GM19395 (cell line): ENCODE measurements around the gene SMAD3.

Source experiments
- ATAC-seq: cut with Tn5 transposase; IDR thresholded peaks from one replicate; pipeline ENCODE4 v1.9.1; 2021; ENCODE audit warnings: mild to moderate bottlenecking, moderate library complexity; ENCODE audit not compliant: unreplicated experiment

The SMAD3 gene

DNA sequence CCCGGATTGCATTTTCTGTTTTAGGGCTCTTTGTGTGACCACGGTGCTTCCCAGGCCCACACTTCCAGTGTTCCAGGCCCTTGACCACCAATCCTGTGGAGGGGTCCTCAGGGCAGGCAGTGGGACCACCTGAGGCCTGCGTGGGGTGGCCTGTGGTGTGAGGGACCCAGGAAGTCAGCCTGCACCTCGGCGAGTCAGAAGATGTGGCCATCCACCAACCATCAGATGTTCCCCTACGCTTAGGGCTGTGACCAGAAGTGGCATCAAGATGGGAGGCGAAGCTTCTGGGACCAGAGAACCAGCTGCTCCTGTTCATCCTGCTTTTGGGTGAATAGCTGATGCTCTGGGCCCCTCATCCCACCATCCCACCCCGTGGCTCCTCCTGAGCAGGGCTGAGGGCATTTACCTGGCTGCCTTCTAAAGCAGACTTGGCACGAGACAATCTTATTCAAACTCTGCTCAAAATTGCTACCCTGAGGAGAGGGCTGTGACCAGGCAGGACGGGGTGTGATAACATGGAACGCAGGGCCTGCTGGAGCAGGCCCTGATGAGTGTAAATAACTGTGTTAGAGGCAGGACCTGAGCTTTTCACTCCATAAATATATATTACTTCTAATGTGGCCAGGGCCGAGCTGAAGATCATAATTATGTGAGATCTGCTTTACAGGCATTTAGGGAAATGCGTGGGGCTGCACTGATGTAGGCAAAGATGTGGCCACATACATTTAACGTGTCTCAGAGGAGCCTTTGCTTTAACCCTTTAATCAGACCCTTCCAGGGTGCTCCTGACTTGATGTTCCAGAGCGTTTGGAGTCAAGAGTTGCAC is 28.8 kb downstream of the SMAD3 start:
- no peak for ATAC-seq

DNA sequence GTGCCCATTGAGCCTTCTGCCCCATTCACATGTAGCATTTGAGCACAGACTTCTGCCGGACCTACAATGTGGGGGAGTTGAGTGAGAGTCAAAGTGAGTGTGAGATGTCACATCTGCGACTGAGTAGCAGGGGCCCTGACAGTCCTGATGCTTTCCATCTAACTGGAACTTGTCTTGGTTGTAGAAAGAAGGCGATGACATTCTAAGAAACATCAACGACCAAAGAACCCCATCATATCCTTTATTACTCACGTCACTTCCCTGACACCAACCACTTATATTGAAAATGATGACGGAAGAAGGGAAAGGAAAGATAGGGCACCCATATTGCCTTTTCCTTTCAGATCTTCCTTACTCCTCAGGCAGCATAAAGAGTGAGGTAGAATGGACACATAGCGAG is 30.5 kb downstream of the SMAD3 start:
- ATAC-seq, result no peak

GRCh38 chr15:67096546-67097294 is 31.3 kb downstream of the SMAD3 start:
- ATAC-seq, result no peak

GRCh38 chr15:67097424-67097823 is 32.0 kb downstream of the SMAD3 start:
- ATAC-seq, result no peak

DNA sequence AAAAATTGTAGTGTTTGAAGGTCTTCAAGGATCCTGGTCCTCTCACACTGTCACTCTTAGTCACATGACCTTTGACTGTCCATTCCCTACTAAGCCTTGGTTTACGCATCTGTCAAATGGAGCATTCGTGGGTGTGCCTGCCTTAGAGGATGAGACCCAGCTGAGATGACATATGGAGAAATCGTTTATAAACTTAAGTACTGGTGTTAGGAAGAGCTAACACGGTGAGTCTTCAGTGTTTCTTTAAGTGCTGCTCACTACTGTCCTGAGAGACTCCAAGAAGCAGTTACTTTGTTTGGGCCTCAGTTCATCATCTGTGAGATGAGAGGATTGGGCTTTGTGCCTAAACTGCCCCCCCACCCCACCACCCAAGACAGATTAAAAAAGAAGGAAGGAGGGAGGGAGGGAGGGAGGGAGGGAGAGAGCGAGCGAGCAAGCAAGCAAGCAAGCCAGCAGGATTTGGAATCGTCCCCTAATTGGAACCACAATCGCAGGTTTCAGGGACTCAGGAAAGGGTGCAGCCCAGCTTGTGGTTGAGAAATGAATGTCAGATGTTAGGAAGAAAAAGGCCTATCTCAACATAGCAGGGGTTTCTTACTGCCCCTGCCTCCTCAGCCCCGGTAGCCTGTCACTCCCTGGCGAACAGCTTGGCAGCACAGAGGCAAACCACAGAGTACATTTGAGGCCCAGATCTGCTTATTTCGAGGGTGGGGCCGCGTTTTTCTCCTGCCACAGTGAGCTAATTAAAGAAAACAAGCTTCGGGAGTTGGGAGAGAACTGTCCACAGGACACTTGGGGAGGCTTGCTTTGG is 32.7 kb downstream of the SMAD3 start:
- no peak for ATAC-seq

- no peak for ATAC-seq
Measured at GRCh38 chr15:67098768-67099282, 33.4 kb downstream of the SMAD3 start.

DNA sequence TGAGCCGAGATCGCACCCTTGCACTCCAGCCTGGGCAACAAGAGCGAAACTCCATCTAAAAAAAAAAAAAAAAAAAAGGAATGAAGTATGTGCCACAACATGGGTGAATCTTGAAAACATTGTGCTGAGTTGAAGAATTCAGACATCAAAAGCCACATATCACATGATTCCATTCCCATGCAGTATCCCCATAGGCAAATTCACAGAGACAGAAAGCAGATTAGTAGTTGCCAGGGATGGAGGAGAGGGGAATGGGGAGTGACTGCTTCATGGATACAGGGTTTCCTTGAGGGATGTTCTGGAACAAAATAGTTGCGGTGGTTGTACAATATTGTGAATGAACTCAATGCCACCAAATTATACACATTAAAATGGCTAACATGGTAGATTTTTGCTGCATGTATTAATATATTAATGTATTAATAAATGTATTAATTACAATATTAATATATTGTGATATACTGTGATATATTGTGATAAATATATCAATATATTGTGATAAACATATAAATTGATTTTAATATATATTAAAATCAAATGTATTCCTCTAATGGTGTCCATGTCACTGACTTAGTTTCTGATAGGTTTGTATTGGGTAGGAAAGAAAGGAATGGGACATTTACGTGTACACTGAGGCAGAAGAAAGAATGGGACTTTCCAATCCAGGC is 34.9 kb downstream of the SMAD3 start:
- no peak for ATAC-seq

DNA sequence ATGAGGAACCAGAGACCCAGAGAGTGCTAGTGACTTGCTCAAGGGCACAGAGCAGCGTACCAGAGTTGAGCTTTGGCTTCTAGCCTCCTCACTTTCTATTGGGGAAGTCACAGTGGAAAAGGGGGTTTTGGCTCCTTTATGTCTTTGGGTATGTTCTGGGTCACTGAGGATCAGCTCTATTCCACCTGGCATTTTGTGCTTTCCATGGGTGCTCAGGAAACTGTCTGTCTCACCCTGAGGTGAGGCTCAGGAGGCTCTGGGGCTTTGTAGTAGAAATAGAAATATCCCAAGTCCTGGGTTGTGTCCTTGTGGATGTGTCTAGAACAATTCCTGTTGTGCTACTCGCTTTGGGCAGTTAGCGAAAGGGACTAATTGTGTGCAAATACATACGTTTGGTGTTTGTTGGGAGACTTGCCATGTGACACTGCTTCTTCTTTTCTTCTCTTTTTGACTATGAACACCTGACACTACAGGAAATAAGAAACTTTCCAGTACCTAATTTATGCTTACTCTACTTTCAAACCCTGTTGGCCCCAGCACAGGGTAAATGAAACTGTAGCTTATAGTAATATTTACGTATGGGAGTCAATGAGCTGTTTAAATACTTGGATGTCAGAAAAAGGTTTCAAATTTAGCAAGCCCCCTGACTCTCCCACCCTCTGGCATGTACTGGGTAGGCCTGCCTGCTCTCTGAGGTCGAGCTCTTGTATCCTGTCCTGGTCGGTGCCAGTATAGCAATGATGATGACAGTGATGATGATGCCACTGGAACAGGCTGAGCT is 35.6 kb downstream of the SMAD3 start:
- peak; percentile 68 for ATAC-seq

DNA sequence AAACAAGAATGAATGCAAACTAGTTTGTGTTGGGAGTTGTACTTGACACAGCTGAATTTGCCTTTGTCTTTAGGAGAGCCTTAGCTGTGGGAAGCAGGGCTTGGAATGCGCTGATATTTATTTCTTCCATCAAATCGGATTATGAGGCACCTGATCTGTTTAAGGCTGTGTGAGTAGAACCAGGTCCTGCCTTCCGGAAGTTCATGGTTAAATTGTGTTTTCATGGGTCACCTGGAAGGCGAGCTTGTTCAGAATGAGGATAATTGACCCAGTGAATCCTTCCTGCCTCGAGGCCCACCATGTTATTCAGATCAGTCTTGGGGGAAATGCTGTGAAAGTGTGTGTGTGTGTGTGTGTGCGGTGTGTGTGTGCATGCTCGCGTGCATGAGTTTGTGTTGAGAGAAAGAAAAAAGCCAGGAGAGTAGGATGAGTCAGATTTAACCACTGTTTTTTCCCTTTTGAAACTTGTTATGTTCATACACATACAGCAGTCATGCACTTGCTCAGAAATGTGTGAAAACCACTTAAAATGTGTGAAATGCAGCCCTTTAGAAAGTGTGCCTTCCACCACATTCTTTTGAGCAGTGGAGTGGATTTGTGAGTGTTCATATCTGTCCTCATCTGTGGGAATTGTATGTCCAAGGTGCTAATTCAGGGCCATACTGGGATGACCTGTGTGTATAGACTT is 36.7 kb downstream of the SMAD3 start:
- ATAC-seq, result peak; percentile 46

- no peak for ATAC-seq
Measured at GRCh38 chr15:67102599-67102929, 37.2 kb downstream of the SMAD3 start.

- ATAC-seq, result no peak
Measured at GRCh38 chr15:67103021-67103420, 37.6 kb downstream of the SMAD3 start.

DNA sequence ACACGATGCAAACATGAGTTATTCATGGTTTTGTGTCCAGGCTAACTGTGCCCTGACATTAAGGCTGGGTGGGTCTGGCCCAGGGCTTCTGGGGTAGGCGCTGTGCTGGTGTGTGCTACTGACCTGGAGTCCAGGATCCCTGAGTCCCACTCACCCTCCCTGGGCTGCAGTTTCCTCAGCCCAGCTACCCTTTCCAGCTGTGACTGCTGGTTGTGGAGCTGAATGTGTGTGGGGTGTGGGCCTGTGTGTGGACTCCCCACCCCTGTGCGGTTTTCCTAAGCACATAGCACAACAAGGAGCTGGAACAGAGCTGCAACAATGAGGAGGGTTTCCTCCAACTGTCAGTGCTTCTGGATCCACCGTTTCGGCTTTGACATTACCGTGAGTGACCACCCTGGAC is 38.0 kb downstream of the SMAD3 start:
- ATAC-seq, result no peak

GRCh38 chr15:67103869-67104268 is 38.5 kb downstream of the SMAD3 start:
- ATAC-seq, result no peak

DNA sequence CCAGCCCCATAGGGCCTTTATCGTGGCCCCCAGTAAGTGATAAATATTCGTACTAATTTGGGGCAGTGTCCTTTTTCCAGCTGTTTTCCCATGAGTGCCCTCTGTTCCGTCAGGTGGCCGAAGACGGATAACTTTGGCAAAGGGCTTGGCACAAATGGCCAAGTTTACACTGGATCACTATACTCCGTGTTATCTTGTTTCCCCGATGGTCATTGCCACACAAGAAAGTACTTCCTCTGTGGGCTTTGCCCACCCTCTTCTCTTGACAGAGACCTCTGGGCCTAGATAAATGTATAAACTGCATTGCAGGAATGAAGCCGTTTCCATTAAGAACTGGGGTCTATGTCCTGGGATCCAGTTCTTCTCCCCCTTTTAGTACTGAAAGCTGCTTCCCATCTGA is 39.1 kb downstream of the SMAD3 start:
- ATAC-seq, result no peak

DNA sequence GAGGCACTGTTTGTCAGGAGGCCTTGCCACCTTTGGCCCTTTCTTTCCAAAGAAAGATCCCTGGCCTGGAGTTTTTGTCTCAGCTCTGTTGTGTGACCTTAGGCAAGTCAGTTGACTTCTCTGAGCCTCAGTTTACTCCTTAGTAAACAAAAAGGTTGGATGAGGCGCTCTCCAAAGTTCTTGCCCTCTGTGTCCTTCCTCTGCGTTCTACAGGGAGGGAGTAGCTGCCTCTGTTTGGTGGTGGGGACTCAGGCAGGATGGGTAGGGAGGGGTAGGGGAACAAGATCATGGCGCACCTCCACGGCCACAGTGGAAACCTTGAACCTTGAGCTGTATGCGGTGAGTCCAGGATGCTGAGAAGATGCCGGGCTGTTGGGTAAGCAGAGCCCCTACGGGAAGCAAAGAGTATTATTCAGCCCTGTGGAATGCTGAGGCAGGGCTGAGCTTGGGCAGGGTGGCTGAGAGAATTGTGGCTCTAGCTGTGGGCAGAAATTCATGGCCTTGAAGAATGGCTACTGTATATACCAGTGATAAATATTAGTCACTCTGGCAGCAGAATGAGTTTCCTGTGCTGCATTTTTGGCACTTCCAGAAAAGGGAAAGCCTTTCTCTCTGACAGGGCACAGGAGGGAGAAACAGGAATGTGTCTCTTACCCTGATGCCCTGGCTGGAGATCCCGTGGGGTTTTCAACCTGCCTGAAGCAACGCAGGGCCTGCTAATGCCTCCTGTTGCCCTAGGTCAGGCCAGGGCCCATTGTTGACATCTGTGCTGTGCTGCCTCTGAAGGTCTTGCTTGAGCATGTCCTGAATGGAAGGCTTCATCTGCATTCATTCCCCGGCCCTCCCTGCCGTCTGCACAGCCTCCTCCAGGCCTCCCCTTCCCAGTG is 39.9 kb downstream of the SMAD3 start:
- no peak for ATAC-seq

DNA sequence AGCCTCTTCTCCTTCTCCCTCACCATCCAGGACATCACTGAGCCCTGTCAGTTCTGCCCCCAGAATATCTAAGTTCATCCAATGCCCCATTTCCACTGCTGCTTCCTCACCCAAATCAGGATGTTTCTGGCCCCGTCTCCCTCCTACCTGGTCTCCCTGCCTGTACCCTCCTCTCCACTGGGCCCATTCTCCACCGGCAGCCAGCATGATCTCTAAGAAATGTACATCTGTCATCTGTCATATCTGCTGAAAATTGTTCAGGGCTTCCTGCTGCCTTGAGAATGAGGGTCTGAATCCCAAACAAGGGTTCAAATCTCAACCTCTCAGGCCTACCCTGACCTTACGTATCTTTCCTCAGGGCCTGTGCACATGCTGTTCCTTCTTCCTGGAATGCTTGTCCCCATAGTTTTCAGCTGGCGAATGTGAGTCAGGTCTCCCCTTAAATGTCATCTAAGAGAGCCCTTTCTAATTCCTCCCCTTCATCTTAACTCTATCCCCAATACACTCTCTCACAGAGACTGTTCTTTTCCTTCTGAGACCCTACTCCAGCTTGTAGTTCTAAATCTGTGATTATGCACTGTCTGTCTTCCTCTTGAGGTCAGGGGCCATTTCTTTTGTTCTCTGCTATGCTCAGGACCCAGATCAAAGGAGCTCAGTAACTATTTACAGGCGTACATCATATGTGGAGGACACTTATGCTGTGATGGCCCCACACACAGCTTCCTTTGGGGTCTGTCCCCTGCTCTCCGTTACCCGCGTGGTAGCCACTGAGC is 40.8 kb downstream of the SMAD3 start:
- ATAC-seq, result no peak

- ATAC-seq, result no peak
Measured at GRCh38 chr15:67106764-67107013, 41.3 kb downstream of the SMAD3 start.
